HG02571 (cell line): ENCODE results near the gene EVA1C.
"Not testable (repeated sequence)": the region's sequence is repeated elsewhere in the genome, so short reads cannot be mapped to it uniquely, and the experiment has no call there.

Source experiments
- ATAC-seq: cut with Tn5 transposase; IDR thresholded peaks from one replicate; pipeline ENCODE4 v1.9.1; 2021; ENCODE audit warnings: mild to moderate bottlenecking, moderate library complexity; ENCODE audit not compliant: unreplicated experiment

EVA1C gene, protein sequence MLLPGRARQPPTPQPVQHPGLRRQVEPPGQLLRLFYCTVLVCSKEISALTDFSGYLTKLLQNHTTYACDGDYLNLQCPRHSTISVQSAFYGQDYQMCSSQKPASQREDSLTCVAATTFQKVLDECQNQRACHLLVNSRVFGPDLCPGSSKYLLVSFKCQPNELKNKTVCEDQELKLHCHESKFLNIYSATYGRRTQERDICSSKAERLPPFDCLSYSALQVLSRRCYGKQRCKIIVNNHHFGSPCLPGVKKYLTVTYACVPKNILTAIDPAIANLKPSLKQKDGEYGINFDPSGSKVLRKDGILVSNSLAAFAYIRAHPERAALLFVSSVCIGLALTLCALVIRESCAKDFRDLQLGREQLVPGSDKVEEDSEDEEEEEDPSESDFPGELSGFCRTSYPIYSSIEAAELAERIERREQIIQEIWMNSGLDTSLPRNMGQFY

GRCh38 chr21:32412162-32413014, at the start of gene EVA1C:
Gene EVA1C (plus strand): TSS chr21:32412706. CDS start chr21:32412854, 148 bp downstream.
- no peak for ATAC-seq

DNA sequence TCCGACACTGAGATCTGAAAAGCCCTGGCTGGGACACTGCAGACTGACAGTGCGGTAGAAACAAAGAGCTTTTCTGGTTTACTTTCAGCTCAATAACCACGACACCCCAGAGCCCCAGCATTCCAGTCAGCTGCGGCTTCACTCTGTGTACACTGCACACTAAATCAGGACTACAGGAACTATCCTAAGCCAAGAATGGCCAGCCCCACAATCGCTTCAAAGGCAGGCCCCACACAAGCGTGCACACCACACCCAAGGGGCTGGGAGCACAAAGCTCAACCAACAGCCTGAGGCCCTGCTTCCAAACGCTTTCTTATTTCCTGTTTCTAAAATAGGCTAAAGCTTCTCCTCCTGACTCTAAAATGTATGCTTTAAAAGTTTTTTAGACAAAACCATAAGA, 48.1 kb upstream of the EVA1C start:
- ATAC-seq = no peak

- no peak for ATAC-seq
Observed at GRCh38 chr21:32364796-32365195, 47.7 kb upstream of the EVA1C start.

GRCh38 chr21:32366191-32366590, 46.3 kb upstream of the EVA1C start:
- ATAC-seq = no peak

DNA sequence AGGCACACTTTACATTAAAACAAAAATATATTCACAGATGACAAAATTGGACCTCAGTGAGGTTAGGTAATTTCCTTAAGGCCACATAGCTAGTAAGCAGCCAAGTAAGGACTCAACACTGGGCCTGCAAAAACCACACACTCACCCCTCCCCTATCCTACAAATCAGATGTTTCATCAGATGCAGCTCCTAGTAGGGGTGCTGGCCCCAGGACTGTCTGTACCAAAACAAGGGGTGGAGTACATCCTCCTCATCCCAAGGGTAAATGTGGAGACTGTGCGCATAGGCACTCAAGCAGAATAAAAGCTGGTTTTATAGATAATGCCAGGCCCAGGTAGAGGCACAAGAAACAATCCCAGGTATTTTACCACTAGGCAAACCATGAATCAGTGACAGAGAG, 45.3 kb upstream of the EVA1C start:
- ATAC-seq = no peak

- no peak for ATAC-seq
Observed at GRCh38 chr21:32368386-32368785, 44.1 kb upstream of the EVA1C start.

DNA sequence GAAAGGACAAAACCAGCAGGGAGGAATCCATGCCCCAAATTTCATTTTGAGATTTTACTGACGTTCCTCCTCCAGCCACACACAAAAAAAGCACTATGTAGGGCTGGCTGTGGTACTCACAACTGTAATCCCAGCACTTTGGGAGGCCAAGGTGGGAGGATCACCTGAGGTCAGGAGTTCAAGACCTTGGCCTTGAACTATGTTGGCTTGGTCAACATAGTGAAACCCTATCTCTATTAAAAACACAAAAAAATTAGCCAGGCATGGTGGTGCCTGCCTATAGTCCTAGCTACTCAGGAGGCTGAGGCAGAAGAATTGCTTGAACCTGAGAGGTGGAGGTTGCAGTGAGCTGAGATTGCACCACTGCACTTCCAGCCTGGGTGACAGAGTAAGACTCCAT, 43.5 kb upstream of the EVA1C start:
- not testable (repeated sequence) for ATAC-seq

DNA sequence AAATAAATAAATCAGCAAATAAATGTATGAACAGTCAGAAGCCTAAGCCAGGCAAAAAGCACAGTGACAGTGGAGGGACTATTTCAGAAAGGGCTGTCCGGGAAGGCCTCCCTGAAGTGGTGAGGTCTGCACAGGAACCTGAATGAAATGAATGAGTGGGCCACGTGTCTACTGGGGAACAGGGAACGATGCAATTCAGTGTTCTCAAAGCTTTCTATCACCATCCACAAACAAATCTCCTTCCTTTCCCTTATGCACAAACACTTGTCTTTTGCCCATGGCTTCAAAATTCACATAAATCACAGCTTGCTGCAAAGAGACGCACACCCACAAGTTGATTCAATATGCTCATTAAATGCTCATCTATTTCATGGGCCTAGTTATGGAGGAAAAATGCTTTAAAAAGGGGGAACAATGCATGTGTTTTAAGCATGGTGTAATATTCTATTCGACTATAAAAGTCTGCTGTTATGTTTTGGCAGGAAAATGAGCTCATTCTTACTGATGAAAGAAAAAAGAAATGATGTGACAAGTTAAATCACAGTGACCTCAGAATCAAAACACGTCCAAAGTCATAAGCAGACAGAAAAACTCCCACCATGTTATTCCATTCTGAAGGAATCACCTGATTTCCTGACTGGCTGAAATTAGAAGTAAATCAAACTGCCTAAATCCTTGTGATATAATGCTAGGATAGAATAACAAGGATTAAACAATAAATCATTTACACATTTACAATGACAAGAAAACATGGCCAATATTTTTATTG, 41.3 kb upstream of the EVA1C start:
- ATAC-seq = no peak

DNA sequence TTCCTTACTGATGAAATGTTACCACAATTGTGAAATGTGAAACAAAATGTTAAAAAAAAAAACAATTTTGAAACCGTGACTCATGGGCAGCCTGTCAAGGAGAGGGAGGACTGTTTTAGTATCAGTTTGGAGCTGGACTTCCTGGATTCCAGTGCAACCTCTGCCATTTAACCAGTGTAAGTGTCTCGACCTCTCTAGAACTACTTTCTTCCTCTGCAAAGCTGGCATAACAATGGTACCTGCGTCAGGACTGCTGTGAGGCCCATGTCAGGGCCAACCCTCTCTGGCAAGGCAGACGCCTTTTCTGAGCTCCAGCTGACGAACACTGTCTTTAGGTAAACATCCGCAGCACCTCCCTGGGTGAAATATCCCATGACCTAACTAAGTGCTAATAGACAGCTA, 40.6 kb upstream of the EVA1C start:
- ATAC-seq = no peak

DNA sequence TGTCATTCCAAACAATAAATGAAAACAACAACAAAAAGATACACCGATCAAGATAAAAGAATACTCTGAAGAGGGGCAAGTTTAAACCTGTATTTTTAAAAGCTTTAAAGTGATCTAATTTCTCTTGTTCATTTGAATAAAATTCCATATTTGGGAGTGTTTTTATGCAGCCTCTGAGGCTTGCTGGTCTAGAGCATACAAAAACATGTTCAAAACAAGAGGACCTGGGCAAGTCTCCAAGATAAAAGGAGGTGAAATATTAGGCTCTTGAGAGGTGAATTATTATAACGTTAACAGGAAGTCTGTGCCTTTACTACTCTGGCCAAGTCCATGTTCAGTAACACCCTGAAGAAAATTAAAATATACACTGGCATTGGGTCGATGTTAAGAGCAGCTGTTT, 39.8 kb upstream of the EVA1C start:
- ATAC-seq = no peak

- ATAC-seq = no peak
Observed at GRCh38 chr21:32377506-32377905, 35.0 kb upstream of the EVA1C start.

DNA sequence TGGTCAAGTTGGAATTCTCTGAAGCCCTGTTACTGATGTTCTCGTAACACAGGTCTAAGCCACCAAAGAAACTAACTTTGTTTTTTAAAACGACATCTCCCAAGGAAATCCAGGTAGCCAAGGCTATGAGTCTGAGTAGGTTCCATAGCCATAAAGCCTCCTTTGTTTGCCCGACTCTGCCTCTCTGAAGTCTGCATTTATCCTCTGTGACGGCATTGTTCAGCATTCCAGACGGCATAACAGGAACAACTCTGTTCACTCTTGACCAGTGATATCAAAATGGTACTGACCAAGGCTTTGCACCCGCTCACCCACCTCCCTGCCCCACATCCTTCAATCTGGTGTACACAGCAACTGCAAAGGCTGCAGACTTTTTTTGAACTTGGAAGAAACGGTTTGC, 34.5 kb upstream of the EVA1C start:
- ATAC-seq = no peak

- no peak for ATAC-seq
Observed at GRCh38 chr21:32378956-32379355, 33.5 kb upstream of the EVA1C start.

GRCh38 chr21:32380940-32381339, 31.6 kb upstream of the EVA1C start:
- no peak for ATAC-seq

- ATAC-seq = no peak
Observed at GRCh38 chr21:32381571-32381970, 30.9 kb upstream of the EVA1C start.

- ATAC-seq = no peak
Observed at GRCh38 chr21:32382108-32382644, 30.3 kb upstream of the EVA1C start.

- ATAC-seq = no peak
Observed at GRCh38 chr21:32383812-32384211, 28.7 kb upstream of the EVA1C start.

DNA sequence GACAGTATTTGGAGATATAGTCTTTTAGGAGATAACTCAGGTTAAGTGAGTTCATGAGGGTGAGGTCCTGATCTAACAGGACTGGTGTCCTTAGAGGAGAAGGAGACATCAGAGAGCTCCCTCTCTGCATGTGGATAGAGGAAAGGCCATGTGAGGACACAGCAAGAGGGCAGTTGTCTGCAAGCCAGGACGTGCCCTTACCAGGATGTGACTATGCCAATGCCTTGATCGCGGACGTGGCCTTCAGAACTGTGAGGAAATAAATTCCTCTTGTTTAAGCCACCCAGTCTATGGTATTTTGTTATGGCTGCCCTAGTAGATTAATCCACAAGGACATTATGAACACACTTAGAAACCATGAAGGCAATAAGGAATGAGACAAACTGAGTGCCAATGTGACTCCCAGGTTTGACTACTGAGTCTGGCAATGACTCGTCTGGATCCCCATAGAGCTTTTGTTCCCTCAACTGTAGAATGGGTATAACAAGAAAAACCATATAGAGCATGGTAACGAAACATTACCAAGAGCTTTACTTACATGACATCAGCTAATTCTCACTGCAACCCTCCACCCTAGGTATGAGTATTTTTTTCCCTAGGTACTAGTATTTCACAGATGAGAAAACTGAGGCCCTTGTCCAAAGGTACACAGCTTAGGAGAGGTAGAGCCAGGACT, 26.2 kb upstream of the EVA1C start:
- ATAC-seq = no peak

- ATAC-seq = no peak
Observed at GRCh38 chr21:32387151-32387550, 25.4 kb upstream of the EVA1C start.

DNA sequence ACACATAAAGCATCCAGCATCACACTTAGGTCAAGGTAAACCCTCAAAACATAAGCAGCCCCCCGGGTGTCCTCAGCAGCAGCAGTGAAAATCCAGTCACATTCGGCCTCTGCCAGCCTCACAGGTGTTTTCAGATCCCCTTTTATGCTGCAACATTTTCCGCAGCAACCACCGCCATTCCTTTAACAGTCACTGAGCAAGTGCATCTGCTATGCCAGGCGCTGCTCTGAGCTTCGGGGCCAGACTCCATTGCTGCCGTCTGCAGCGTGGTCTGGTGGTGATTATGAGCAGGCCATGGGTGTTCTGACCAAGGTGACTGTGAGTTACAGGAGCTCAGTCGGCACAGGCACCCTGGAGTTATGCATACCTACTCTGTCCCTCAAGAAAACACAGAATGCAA, 24.2 kb upstream of the EVA1C start:
- ATAC-seq = no peak
